GM18511 (cell line): ENCODE measurements around the gene ZDHHC13.

Experiments
- ATAC-seq: cut with Tn5 transposase; IDR thresholded peaks from one replicate; pipeline ENCODE4 v1.9.1; 2021; ENCODE audit warnings: mild to moderate bottlenecking, moderate library complexity; ENCODE audit not compliant: unreplicated experiment

The ZDHHC13 gene

GRCh38 chr11:19200410-19201201 lies 83.6 kb downstream of the ZDHHC13 start:
- peak; percentile 50 for ATAC-seq

GRCh38 chr11:19201737-19202605 lies 85.0 kb downstream of the ZDHHC13 start, which contains the start of gene CSRP3:
TSS of gene CSRP3 (minus strand) at chr11:19201983. CDS start at chr11:19192448, 9,535 bp downstream.
- ATAC-seq: no peak

- ATAC-seq: no peak
Measured at GRCh38 chr11:19204836-19205235, 87.9 kb downstream of the ZDHHC13 start.

- ATAC-seq: no peak
Measured at GRCh38 chr11:19208181-19208580, 91.2 kb downstream of the ZDHHC13 start.

- ATAC-seq: no peak
Measured at GRCh38 chr11:19208959-19209546, 92.1 kb downstream of the ZDHHC13 start.

GRCh38 chr11:19209617-19210370 lies 92.8 kb downstream of the ZDHHC13 start:
- ATAC-seq: no peak

- ATAC-seq: no peak
Measured at GRCh38 chr11:19216021-19216420, 99.1 kb downstream of the ZDHHC13 start.

- no peak for ATAC-seq
Measured at GRCh38 chr11:19216709-19217374, 99.9 kb downstream of the ZDHHC13 start.

GRCh38 chr11:19218216-19218615 lies 101.2 kb downstream of the ZDHHC13 start:
- no peak for ATAC-seq

GRCh38 chr11:19218786-19219460 lies 102.0 kb downstream of the ZDHHC13 start:
- ATAC-seq: no peak

- ATAC-seq: no peak
Measured at GRCh38 chr11:19220903-19221724, 104.1 kb downstream of the ZDHHC13 start.

GRCh38 chr11:19225123-19225522 lies 108.2 kb downstream of the ZDHHC13 start:
- no peak for ATAC-seq

- no peak for ATAC-seq
Measured at GRCh38 chr11:19225581-19225980, 108.6 kb downstream of the ZDHHC13 start.
